ENCODE results near the gene SPATA31D4.

GRCh38 chr9:81898851-81899250 lies 29.4 kb upstream of the SPATA31D4 start:
- TF ChIP-seq POLR2AphosphoS5 (IDR thresholded peaks at IDR 0.05) (no peak), CTCF (IDR thresholded peaks at IDR 0.05 in 8 of 11, conservative IDR thresholded peaks at IDR 0.05 in 3 of 11) (no peak), POLR2A (IDR thresholded peaks at IDR 0.05) (no peak)

Data from spleen (tissue), 7 donors.